Measurements from ENCODE around the gene MSMP. TPM values are rescaled to one million over a fixed set of nuclear protein-coding genes. Genes with fewer than 3 reads are reported as not detected.

Gene MSMP
- total and polyA plus RNA-seq, 12 donors: 0.19 to 0.60 TPM; not detected in 10

DNA sequence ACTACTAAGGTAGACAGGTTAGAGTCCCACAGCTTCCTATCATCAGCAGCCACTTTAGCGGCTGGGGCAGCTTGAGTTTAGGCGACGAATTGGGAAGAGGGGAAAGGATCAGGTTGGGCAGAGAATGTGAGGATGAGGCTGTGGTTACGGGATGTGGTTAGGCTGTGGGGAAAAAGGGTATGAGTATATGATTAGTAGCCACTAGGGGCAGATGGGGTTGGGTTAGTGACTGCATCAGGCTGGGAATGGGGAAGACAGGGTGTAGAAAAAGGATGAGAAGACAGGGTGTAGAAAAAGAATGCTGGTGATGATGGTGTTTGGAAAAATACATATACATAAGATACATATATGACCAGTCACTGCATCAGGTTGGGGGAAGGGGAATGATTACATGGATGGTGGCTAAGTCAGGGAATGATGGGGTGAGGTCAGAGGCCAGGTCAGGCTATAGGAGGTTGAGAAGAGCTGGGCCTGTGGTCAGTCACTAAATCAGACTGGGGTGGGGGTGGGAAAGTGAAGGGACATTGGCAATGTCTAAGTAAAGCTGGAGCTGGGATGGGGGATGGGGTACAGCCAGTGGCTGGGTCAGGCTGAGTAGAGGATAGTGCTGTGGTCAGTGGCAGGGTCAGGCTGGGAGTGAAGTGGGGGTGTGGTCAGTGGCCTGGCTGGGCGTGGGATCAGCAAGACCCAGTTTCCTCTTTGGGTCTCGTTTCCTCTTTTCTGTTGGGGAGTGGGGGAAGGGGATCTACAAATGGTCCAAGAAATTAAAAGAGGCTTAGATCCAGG, 24.2 kb downstream of the MSMP start:
- Histone ChIP-seq H3K4me1 (peaks cover 54 to 81% (median 69%) of the 10 kb centered on the region in 9 donors), H3K4me3 (peak overlapping the region in 9 of 10 donors; percentile 65 to 98 (median 88)), H3K9me3 (no peaks in the 10 kb centered on the region), H3K27me3 (no peaks in the 10 kb centered on the region), H3K27ac (peak overlapping the region in 9 of 10 donors; percentile 60 to 99 (median 99)), H3K36me3 (peaks cover 0 to 41% (median 3%) of the 10 kb centered on the region in 9 donors)
- WGBS, 2 donors: 13 to 18% methylated on average over 6 of the region's 6 CpGs
- intact Hi-C loops (cut with DNase I): loop anchor here in 9 of 10 donors (2.0 to 10.0 kb wide), 11 partner anchors 33 to 128 kb away; partner anchors contain the start of genes CCDC107 (in 3 of the 9), RMRP (in 3 of the 9), ARHGEF39 (in 2 of the 9) and FAM221B (in 1 of the 9)
- peak; percentile 54 to 61 for DNase-seq
- no peak for ATAC-seq
- TF ChIP-seq, protein P1, sequence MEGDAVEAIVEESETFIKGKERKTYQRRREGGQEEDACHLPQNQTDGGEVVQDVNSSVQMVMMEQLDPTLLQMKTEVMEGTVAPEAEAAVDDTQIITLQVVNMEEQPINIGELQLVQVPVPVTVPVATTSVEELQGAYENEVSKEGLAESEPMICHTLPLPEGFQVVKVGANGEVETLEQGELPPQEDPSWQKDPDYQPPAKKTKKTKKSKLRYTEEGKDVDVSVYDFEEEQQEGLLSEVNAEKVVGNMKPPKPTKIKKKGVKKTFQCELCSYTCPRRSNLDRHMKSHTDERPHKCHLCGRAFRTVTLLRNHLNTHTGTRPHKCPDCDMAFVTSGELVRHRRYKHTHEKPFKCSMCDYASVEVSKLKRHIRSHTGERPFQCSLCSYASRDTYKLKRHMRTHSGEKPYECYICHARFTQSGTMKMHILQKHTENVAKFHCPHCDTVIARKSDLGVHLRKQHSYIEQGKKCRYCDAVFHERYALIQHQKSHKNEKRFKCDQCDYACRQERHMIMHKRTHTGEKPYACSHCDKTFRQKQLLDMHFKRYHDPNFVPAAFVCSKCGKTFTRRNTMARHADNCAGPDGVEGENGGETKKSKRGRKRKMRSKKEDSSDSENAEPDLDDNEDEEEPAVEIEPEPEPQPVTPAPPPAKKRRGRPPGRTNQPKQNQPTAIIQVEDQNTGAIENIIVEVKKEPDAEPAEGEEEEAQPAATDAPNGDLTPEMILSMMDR (IDR thresholded peaks at IDR 0.05): peak; percentile 21 to 59 (median 54)

DNA sequence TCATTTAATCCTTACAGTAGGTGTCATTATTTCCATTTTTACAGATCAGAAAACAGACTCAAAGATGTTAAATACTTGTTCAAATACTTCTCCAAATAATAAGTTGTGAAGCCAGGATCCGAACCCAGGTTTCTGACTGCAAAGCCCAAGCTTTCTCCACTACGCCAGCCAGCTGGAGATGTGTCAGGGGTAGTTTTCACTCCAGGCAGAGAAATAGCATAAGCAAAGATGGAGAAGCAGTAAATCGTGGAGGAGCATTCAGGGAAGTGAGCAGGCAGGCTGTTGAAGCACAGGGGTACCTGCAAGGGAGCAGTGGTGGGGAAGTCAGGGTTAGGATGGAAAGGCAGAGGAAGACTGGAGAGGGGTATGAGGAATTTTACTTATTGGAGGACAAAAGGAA, 25.0 kb downstream of the MSMP start:
- intact Hi-C loops (cut with DNase I): loop anchor here in 8 of 10 donors (2.0 to 10.0 kb wide), 7 partner anchors 37 to 127 kb away; partner anchors contain the start of genes ARHGEF39 (in 2 of the 8), CCDC107 (in 2 of the 8) and RMRP (in 2 of the 8)
- ATAC-seq: no peak

DNA sequence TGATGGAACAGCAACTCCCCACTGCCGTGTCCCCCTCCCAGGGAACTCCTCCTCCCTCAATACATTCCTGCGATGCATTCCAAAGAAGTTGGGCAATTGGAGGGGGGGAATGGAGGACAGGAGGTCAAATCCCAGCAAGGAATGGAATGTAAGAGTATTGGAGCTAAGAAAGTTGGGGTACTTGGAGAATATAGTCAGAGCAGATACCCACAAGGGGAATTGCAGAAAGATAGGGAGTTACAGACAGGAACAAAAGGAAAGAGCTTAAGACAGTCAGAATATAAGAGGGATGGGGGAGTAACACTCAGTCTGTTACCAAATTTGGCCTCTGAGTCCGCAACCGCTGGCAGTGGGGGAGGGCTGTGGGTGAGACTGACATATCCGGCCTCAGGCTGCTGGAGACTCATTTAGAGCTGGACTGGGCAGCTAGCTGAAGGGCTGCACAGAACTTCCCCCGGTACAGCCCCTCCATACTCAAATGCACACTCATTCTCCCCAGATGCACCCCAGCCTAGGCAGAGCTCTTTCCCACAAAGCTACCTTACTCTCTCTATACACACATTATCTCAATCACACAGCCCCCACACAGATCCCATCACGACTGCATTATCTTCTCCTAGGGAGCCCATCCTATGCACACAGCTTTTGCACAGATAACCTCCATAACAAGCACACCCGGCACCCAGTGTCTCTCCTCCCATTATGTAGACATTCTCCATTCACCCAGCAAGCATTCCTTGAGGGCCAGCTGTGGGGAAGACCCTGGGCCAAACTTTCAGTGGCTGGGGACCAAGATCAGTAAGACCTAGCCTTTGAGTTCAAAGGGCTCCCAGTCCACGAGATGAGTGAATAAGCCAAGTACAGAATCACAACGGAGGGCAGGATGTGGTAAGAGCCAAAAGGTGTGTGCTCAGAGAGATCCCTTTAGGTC, 25.8 kb downstream of the MSMP start:
- Histone ChIP-seq H3K27ac (peak overlapping the region; percentile 60 to 99 (median 98)), H3K27me3 (no peaks in the 10 kb centered on the region), H3K4me3 (peak overlapping the region in 9 of 10 donors; percentile 13 to 92 (median 71)), H3K9me3 (no peaks in the 10 kb centered on the region), H3K36me3 (peaks cover 0 to 46% (median 19%) of the 10 kb centered on the region in 9 donors), H3K4me1 (peaks cover 48 to 68% (median 61%) of the 10 kb centered on the region in 9 donors)
- ATAC-seq: peak; percentile 18 to 57 (median 36)
- intact Hi-C loops (cut with DNase I): loop anchor here in 8 of 10 donors (1.0 to 10.0 kb wide), 8 partner anchors 36 to 126 kb away; partner anchors contain the start of genes ARHGEF39 (in 2 of the 8), CCDC107 (in 2 of the 8) and RMRP (in 2 of the 8)
- TF ChIP-seq, protein P1 (IDR thresholded peaks at IDR 0.05): no peak
- peak; percentile 73 to 85 for DNase-seq
- WGBS, 2 donors: 1 to 2% methylated on average over 10 of the region's 10 CpGs

More for the DNA sequence above, 25.0 kb downstream of the MSMP start:
- peaks cover 0 to 41% (median 11%) of the 10 kb centered on the region in 9 donors for H3K36me3 ChIP-seq
- TF ChIP-seq, protein P1 (IDR thresholded peaks at IDR 0.05): no peak
- H3K9me3 ChIP-seq: no peaks in the 10 kb centered on the region
- peak overlapping the region in 9 of 10 donors; percentile 23 to 98 (median 88) for H3K4me3 ChIP-seq
- DNase-seq: no peak
- H3K27ac ChIP-seq: peak overlapping the region in 9 of 10 donors; percentile 60 to 99 (median 99)
- no peaks in the 10 kb centered on the region for H3K27me3 ChIP-seq
- 42 to 54% methylated on average over 3 of the region's 3 CpGs for WGBS, 2 donors
- H3K4me1 ChIP-seq: peaks cover 54 to 76% (median 69%) of the 10 kb centered on the region in 9 donors
